Astrocyte (in vitro differentiated cells and primary cell): Measurements from ENCODE around the gene ZIC1. TPM values are rescaled to one million over a fixed set of nuclear protein-coding genes. Genes with fewer than 3 reads are reported as not detected.
A peak's percentile ranks its signal among the peaks of the same experiment; 100 is the strongest.

Experiments
- DNase-seq: peaks from one replicate; pipeline ENCODE4 v3.0.0-alpha.2; 2010; ENCODE audit warnings: low read depth
- FAIRE-seq: peaks from 2 replicates; lab custom pipeline; 2011; peaks lifted over from hg19 to GRCh38; lab: Jason Lieb, UNC
- H2AFZ ChIP-seq: 2 replicates; pipeline ENCODE4 v1.6.0; 2012; ENCODE audit warnings: low read depth, low read length, inconsistent platforms
- H3K27ac ChIP-seq: 2 replicates; pipeline ENCODE4 v1.5.1; 2011; ENCODE audit warnings: low read depth, low read length, inconsistent platforms
- H3K27me3 ChIP-seq: 2 replicates; pipeline ENCODE4 v1.6.0; 2011; ENCODE audit warnings: low read length, inconsistent platforms; ENCODE audit not compliant: insufficient read depth
- H3K36me3 ChIP-seq: 2 replicates; pipeline ENCODE4 v1.5.1; 2011; ENCODE audit warnings: low read length, inconsistent platforms; ENCODE audit not compliant: insufficient read depth
- H3K4me1 ChIP-seq: 2 replicates; pipeline ENCODE4 v1.5.1; 2011; ENCODE audit warnings: low read length, inconsistent platforms; ENCODE audit not compliant: insufficient read depth
- H3K4me2 ChIP-seq: 2 replicates; pipeline ENCODE4 v1.6.0; 2012; ENCODE audit warnings: low read length, inconsistent platforms
- H3K4me3 ChIP-seq: 2 replicates; pipeline ENCODE4 v1.5.1; 2011; ENCODE audit warnings: low read depth, mild to moderate bottlenecking, low read length, inconsistent platforms; ENCODE audit not compliant: insufficient read depth
- H3K79me2 ChIP-seq: 2 replicates; pipeline ENCODE4 v1.6.0; 2012; ENCODE audit warnings: mild to moderate bottlenecking, low read length, inconsistent platforms; ENCODE audit not compliant: insufficient read depth
- H3K9ac ChIP-seq: 2 replicates; pipeline ENCODE4 v1.6.0; 2012; ENCODE audit warnings: mild to moderate bottlenecking, low read length, inconsistent platforms
- H3K9me3 ChIP-seq: 2 replicates; pipeline ENCODE4 v1.5.1; 2012; ENCODE audit warnings: low read depth, mild to moderate bottlenecking, low read length, inconsistent platforms; ENCODE audit not compliant: insufficient read depth
- H4K20me1 ChIP-seq: 2 replicates; pipeline ENCODE4 v1.6.0; 2012; ENCODE audit warnings: low read length, inconsistent platforms; ENCODE audit not compliant: insufficient read depth
- H3K27ac Mint-ChIP-seq: one replicate; pipeline ENCODE4 v1.8.0; 2021; ENCODE audit warnings: mild to moderate bottlenecking, mixed read lengths; ENCODE audit not compliant: unreplicated experiment
- H3K27me3 Mint-ChIP-seq: one replicate; pipeline ENCODE4 v1.8.0; 2021; ENCODE audit warnings: low read depth, mixed read lengths; ENCODE audit not compliant: unreplicated experiment
- H3K36me3 Mint-ChIP-seq: one replicate; pipeline ENCODE4 v1.8.0; 2021; ENCODE audit warnings: low read depth, mixed read lengths; ENCODE audit not compliant: unreplicated experiment
- H3K4me1 Mint-ChIP-seq: one replicate; pipeline ENCODE4 v1.8.0; 2021; ENCODE audit warnings: low read depth, mixed read lengths; ENCODE audit not compliant: unreplicated experiment
- H3K4me3 Mint-ChIP-seq: one replicate; pipeline ENCODE4 v1.8.0; 2021; ENCODE audit warnings: mild to moderate bottlenecking, moderate library complexity, mixed read lengths; ENCODE audit not compliant: unreplicated experiment
- H3K9me3 Mint-ChIP-seq: one replicate; pipeline ENCODE4 v1.8.0; 2021; ENCODE audit warnings: mild to moderate bottlenecking, mixed read lengths; ENCODE audit not compliant: unreplicated experiment
- EZH2 ChIP-seq: IDR thresholded peaks from 2 replicates; pipeline ENCODE4 v1.6.1; 2012; ENCODE audit warnings: mild to moderate bottlenecking, low read length, inconsistent platforms; ENCODE audit not compliant: insufficient read depth
- total RNA-seq: library from RNA; stranded (reverse); gene quantifications from 2 replicates; pipeline ENCODE4 v1.2.1, GENCODE V29; 2021
- TF ChIP-seq, protein P1 (sequence below): IDR thresholded peaks from 2 replicates; pipeline ENCODE4 v1.5.1; 2011; ENCODE audit warnings: low read depth, mild to moderate bottlenecking, inconsistent platforms, low read length, moderate library complexity; ENCODE audit not compliant: insufficient read depth

The ZIC1 gene
- total RNA-seq, 1 donor from 2014 or later: 0.30 TPM

DNA sequence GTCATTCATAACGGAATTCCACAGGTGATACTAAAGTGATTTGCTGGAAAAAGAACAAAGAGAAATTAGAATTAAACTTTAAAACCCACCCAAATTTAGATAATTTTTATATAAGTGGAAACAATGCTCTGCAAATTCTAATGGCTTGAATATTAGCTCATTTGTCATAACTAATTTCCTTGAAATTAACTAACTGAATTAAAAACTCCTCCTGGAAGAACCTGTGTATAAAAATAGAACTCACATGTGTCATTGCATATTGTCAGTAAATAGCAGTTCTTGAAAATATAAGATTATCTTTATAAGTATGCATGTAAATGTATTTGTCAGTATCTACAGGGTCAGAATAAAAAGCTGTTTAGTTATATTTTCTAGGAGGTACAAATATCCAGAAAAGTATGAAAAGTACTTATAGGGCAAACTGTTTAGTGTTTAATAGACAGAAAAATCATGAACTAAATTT lies 16.3 kb downstream of the ZIC1 start:
- Histone ChIP-seq H3K79me2 (peaks cover 10% of the 10 kb centered on the region), H3K4me2 (peak overlapping the region; percentile 85), H3K9me3 (no peaks in the 10 kb centered on the region), H4K20me1 (no peaks in the 10 kb centered on the region), H3K4me3 (peak overlapping the region; percentile 43), H3K4me1 (peaks cover 20% of the 10 kb centered on the region), H3K27ac (peak overlapping the region; percentile 87), H3K36me3 (no peaks in the 10 kb centered on the region), H3K9ac (peak overlapping the region; percentile 77), H2AFZ (no peak overlapping the region), H3K27me3 (peaks cover 39% of the 10 kb centered on the region)
- H3K27ac Mint-ChIP-seq: no peak overlapping the region
- peaks cover 62% of the 10 kb centered on the region for H3K27me3 Mint-ChIP-seq
- FAIRE-seq: no peak
- H3K9me3 Mint-ChIP-seq: no peaks in the 10 kb centered on the region
- H3K4me1 Mint-ChIP-seq: peaks cover 4% of the 10 kb centered on the region
- no peaks in the 10 kb centered on the region for H3K36me3 Mint-ChIP-seq
- TF ChIP-seq, protein P1, sequence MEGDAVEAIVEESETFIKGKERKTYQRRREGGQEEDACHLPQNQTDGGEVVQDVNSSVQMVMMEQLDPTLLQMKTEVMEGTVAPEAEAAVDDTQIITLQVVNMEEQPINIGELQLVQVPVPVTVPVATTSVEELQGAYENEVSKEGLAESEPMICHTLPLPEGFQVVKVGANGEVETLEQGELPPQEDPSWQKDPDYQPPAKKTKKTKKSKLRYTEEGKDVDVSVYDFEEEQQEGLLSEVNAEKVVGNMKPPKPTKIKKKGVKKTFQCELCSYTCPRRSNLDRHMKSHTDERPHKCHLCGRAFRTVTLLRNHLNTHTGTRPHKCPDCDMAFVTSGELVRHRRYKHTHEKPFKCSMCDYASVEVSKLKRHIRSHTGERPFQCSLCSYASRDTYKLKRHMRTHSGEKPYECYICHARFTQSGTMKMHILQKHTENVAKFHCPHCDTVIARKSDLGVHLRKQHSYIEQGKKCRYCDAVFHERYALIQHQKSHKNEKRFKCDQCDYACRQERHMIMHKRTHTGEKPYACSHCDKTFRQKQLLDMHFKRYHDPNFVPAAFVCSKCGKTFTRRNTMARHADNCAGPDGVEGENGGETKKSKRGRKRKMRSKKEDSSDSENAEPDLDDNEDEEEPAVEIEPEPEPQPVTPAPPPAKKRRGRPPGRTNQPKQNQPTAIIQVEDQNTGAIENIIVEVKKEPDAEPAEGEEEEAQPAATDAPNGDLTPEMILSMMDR: no peak
- TF ChIP-seq EZH2: no peak
- no peak overlapping the region for H3K4me3 Mint-ChIP-seq
- DNase-seq: no peak

GRCh38 chr3:147426931-147427330 lies 17.8 kb downstream of the ZIC1 start:
- no peak overlapping the region for H3K27ac ChIP-seq
- peaks cover 3% of the 10 kb centered on the region for H3K4me1 Mint-ChIP-seq
- H3K27ac Mint-ChIP-seq: no peak overlapping the region
- no peak overlapping the region for H3K4me3 Mint-ChIP-seq
- H3K9me3 ChIP-seq: no peaks in the 10 kb centered on the region
- H3K79me2 ChIP-seq: peaks cover 10% of the 10 kb centered on the region
- H3K36me3 Mint-ChIP-seq: no peaks in the 10 kb centered on the region
- no peaks in the 10 kb centered on the region for H4K20me1 ChIP-seq
- TF ChIP-seq EZH2: no peak
- H3K9ac ChIP-seq: no peak overlapping the region
- FAIRE-seq: no peak
- no peaks in the 10 kb centered on the region for H3K36me3 ChIP-seq
- H3K27me3 ChIP-seq: peaks cover 33% of the 10 kb centered on the region
- no peak overlapping the region for H3K4me3 ChIP-seq
- H3K9me3 Mint-ChIP-seq: no peaks in the 10 kb centered on the region
- no peak overlapping the region for H3K4me2 ChIP-seq
- H3K27me3 Mint-ChIP-seq: peaks cover 51% of the 10 kb centered on the region
- no peak for DNase-seq
- H2AFZ ChIP-seq: no peak overlapping the region
- peaks cover 11% of the 10 kb centered on the region for H3K4me1 ChIP-seq

- H3K36me3 ChIP-seq: no peaks in the 10 kb centered on the region
- H3K36me3 Mint-ChIP-seq: no peaks in the 10 kb centered on the region
Observed at GRCh38 chr3:147427746-147428145, 18.6 kb downstream of the ZIC1 start.

More at GRCh38 chr3:147427746-147428145, 18.6 kb downstream of the ZIC1 start:
- H3K27me3 ChIP-seq: peaks cover 25% of the 10 kb centered on the region
- H3K27me3 Mint-ChIP-seq: peaks cover 49% of the 10 kb centered on the region
- H3K9me3 ChIP-seq: no peaks in the 10 kb centered on the region
- no peak overlapping the region for H3K27ac ChIP-seq
- H3K27ac Mint-ChIP-seq: no peak overlapping the region
- no peaks in the 10 kb centered on the region for H3K9me3 Mint-ChIP-seq
- peaks cover 3% of the 10 kb centered on the region for H3K4me1 Mint-ChIP-seq
- H3K79me2 ChIP-seq: peaks cover 10% of the 10 kb centered on the region
- peak overlapping the region; percentile 22 for H3K9ac ChIP-seq
- H3K4me1 ChIP-seq: peaks cover 3% of the 10 kb centered on the region
- FAIRE-seq (no peak), DNase-seq (no peak)
- no peak overlapping the region for H2AFZ ChIP-seq
- H3K4me3 ChIP-seq: peak overlapping the region; percentile 3
- peak overlapping the region; percentile 19 for H3K4me2 ChIP-seq
- no peak overlapping the region for H3K4me3 Mint-ChIP-seq
- H4K20me1 ChIP-seq: no peaks in the 10 kb centered on the region
- no peak for TF ChIP-seq EZH2
- TF ChIP-seq, protein P1: no peak
